GM12872 (cell line): ENCODE measurements around the gene CAMK2G.

Source experiments
- CTCF ChIP-seq: IDR thresholded peaks from 3 replicates; pipeline ENCODE4 v1.5.1; 2011; ENCODE audit warnings: low read depth, mild to moderate bottlenecking, low read length, moderate library complexity; ENCODE audit not compliant: insufficient read depth

Gene CAMK2G

GRCh38 chr10:73873838-73874215 lies 528 bp downstream of the CAMK2G start:
- no peak for TF ChIP-seq CTCF

GRCh38 chr10:73873142-73873837 lies 1.1 kb downstream of the CAMK2G start:
- no peak for TF ChIP-seq CTCF

- TF ChIP-seq CTCF: no peak
Observed at GRCh38 chr10:73872190-73872710, 2.1 kb downstream of the CAMK2G start.

- no peak for TF ChIP-seq CTCF
Observed at GRCh38 chr10:73871295-73872189, 2.8 kb downstream of the CAMK2G start.

GRCh38 chr10:73868655-73869195 lies 5.6 kb downstream of the CAMK2G start:
- TF ChIP-seq CTCF: no peak

- no peak for TF ChIP-seq CTCF
Observed at GRCh38 chr10:73867871-73868631, 6.3 kb downstream of the CAMK2G start.
